Panc1 (cell line): ENCODE measurements around the gene RNF7.

Experiments used
- POLR2AphosphoS5 ChIP-seq: IDR thresholded peaks from 2 replicates; pipeline ENCODE4 v1.6.1; 2012; ENCODE audit warnings: mild to moderate bottlenecking, low read depth, low read length, moderate library complexity
- TF ChIP-seq, protein P1 (sequence below), 2 experiments: IDR thresholded peaks; 2 replicates each; pipeline ENCODE4 v1.6.1; 2011 to 2012; ENCODE audit warnings: low read depth in 2 of 2, control low read depth in 1 of 2, low read length in 1 of 2, mild to moderate bottlenecking in 1 of 2, moderate library complexity in 1 of 2; ENCODE audit not compliant: insufficient read depth in 1 of 2

DNA sequence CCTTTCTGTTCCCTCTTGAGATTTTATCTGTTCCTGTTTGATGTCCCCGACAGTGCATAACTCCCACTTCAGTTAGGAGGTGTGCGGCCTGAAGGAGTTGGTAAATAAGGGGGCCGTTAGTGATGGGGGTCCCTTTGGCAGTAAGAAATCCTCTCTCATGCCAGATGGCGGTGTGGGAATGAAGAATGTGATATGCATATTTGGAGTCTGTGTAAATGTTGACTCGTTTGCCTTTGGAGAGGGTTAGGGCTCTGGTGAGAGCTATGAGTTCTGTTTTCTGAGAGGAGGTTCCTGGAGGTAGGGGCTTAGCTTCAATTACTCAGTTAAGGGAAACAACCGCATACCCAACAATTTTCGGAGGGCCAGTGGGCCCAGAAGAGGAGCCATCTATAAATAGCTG is 38.8 kb upstream of the RNF7 start:
- TF ChIP-seq, protein P1, sequence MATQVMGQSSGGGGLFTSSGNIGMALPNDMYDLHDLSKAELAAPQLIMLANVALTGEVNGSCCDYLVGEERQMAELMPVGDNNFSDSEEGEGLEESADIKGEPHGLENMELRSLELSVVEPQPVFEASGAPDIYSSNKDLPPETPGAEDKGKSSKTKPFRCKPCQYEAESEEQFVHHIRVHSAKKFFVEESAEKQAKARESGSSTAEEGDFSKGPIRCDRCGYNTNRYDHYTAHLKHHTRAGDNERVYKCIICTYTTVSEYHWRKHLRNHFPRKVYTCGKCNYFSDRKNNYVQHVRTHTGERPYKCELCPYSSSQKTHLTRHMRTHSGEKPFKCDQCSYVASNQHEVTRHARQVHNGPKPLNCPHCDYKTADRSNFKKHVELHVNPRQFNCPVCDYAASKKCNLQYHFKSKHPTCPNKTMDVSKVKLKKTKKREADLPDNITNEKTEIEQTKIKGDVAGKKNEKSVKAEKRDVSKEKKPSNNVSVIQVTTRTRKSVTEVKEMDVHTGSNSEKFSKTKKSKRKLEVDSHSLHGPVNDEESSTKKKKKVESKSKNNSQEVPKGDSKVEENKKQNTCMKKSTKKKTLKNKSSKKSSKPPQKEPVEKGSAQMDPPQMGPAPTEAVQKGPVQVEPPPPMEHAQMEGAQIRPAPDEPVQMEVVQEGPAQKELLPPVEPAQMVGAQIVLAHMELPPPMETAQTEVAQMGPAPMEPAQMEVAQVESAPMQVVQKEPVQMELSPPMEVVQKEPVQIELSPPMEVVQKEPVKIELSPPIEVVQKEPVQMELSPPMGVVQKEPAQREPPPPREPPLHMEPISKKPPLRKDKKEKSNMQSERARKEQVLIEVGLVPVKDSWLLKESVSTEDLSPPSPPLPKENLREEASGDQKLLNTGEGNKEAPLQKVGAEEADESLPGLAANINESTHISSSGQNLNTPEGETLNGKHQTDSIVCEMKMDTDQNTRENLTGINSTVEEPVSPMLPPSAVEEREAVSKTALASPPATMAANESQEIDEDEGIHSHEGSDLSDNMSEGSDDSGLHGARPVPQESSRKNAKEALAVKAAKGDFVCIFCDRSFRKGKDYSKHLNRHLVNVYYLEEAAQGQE (IDR thresholded peaks at IDR 0.05; ENCODE audit: insufficient read depth in 1 of 2, low read depth in 2 of 2, low read length in 1 of 2): no peak
- TF ChIP-seq POLR2AphosphoS5: no peak
